DMS53 treated with DMSO at 0.1 percent for 48 hours (cell line): ENCODE results near the gene UBTD1.
"Not testable (repeated sequence)": the region's sequence is repeated elsewhere in the genome, so short reads cannot be mapped to it uniquely, and the experiment has no call there.

Experiments used
- DNase-seq: peaks from one replicate; lab custom pipeline; 2025; ENCODE audit not compliant: unreplicated experiment; lab: John Stamatoyannopoulos, UW

The UBTD1 gene

DNA sequence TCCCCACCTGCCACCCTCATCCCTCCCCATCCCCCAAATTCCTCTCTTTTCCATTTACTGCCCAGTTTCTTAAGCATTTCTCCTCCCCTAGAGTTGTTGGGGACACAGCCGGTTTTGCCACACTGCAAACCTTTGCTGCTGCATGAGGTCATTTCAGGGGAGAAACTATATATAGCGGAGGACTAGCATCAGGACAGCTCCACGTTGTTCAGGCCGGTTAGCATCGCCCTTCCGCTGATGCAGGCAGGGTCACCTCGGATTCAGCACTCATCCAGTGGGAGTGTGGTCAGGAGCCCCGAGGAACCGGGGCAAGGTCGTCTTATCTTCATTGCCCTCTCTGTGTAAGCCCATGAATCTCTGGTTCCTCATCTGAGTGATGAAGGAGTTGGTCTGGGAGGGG, 15.6 kb downstream of the UBTD1 start:
- no peak for DNase-seq

DNA sequence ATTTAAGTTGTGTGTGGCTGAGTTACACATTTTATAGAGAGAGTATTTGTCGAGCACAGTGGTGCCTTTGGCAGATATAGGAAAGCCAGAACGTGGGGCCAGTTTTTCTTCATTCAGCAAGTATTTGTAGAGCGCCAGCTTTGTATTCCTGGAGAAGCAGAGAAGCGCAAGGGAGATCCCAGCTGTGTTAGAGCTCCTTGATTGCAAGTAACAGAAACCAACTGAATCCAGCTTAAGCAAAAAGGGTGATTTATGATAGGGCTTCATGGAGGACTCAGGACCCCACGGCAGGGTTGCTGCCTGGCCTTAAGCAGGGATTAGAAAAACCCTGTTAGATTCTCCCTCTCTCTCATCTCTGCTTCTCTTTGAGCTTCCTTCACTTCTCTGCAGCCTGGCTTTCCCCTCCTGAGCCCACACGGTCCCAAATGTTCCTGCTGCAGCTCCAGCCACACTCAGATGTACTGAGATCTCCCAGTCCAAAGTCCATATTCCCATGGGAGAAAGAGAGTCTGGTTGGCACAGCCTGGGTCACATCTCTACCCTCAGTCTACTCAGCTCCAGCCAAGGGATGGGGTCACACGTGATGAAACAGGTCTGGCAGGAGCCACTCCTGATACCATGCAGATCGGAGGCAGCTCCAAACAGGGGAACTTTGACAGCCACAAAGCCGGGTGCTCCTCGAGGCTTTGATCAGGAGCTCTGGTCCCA, 16.7 kb downstream of the UBTD1 start:
- no peak for DNase-seq

DNA sequence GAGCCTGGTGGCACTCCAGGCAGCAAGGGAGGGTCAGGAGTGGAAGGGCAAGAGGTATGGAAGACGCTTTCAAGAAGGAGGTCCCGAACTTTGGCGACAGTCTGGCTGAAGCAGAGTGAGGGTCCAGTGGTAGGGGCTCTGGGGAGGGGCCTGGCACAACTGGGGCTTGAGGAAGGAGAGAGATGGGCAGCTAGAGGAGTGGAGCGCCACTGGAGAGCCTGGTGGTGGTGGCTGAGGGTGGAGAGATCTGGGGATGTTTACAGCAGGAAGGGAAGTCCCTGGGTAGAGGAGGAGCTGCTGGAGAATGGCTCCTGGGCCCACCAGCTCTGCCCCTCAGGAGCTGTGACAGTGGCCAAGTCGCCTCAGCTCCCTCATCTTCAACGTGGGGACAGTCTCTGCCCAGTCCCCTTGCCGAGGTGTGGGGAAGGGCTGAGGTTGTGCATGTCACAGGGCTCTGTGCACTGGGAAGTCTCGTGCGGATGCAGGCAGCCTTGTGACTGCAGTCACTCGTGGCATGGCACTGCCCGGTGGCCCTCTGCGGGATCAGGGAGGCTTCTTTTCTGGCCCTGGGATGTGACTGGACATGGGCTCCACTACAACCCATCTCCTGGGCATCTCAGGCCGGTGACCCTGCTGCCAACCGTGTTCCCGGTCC, 18.5 kb downstream of the UBTD1 start:
- DNase-seq: no peak

DNA sequence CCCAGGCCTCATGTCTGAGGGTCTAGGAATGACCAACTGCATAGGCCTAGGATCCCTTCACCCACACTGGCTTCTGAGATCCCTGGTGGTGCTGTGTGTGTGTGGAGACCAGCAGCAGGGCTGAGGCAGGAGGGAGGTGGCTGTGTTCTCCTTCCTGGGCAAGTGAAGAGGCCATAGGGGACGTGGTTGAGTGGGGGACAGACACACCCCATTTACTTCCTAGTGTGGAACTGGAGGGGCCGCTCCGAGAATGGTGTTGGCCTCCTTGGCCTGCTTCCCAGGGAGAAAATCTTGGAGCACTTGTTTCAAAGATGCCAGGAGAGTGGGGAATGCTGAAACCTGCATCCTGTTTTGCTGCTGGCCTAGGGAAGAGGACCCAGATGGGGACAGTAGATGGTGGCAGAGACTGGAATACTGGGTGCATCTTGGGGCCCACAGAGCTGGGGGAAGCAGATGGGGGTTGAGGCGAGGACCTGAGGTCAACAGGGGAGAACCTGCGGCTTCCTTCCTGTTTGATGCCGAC, 19.1 kb downstream of the UBTD1 start:
- no peak for DNase-seq

DNA sequence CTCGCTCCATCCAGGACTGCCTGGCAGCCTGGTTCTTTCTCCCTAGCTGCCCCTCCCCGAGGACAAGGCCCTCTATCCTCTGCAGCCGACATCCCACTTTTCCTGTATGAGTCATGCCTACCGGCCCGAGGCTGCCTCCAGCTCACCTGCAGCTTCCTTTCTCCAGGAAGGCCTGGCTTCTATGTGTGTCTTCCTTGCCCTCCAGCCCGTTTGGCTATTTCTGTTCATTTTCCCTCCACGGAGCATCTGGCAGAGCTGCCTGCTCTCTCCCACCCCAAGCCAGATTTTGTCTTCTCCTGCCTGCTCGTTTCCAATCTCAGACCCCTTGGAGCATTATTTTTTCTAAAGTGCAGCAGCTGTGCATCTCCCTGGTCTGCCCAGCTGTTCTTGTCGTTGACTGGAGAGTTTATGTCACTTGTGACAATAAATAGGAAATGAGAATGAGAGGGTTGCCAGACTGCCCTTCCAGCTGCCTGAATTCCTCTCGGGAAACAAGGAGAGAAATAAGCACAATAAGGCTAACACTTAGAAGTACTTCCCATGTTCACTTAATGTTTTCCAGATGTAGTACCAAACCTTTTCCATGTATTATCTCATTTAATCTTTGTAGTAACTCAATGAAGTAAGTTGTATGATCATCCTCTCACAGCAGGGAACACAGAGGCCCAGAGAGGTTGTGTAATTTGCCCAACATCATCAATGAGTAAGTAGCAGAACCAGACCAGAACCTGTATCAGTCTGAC, 19.7 kb downstream of the UBTD1 start:
- peak; percentile 96 for DNase-seq

DNA sequence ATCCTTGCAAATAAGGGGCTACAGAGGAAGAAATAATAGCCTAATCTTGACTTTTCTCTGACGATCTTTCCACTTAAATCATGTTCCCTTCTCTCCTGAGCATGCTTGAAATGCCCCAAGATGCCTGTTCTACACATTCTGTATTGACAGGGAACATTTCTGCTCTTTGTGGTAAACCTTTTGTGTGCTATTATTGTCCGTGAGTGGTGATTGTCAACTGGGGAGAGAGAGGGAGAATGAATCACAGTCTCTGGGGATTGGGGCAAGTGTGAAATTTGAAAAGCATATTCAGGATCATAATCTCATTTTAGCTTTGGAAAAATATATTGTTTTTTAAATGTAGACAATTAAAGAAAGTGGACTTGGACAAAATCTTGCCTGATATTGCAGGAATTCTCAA, 20.6 kb downstream of the UBTD1 start:
- no peak for DNase-seq

DNA sequence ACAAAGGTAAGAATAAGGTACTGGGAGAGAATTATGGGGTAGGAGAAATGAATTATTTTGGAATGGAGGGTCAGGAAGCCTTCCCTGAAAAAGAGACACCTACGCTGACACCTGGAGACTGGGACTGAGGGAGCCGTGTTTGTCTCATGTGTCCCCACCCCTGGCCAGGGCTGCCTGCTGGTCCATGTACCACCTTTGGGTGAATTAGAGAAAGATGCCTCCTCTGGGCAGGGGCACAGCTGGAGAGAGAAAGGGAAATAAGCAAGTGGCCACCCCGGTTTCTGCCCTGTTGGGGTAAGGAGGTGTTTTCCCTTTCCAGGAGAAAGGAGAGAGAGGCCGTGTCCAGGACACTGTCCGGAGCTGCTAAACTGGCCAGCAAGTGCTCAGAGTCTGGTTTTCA, 21.8 kb downstream of the UBTD1 start:
- DNase-seq: no peak

DNA sequence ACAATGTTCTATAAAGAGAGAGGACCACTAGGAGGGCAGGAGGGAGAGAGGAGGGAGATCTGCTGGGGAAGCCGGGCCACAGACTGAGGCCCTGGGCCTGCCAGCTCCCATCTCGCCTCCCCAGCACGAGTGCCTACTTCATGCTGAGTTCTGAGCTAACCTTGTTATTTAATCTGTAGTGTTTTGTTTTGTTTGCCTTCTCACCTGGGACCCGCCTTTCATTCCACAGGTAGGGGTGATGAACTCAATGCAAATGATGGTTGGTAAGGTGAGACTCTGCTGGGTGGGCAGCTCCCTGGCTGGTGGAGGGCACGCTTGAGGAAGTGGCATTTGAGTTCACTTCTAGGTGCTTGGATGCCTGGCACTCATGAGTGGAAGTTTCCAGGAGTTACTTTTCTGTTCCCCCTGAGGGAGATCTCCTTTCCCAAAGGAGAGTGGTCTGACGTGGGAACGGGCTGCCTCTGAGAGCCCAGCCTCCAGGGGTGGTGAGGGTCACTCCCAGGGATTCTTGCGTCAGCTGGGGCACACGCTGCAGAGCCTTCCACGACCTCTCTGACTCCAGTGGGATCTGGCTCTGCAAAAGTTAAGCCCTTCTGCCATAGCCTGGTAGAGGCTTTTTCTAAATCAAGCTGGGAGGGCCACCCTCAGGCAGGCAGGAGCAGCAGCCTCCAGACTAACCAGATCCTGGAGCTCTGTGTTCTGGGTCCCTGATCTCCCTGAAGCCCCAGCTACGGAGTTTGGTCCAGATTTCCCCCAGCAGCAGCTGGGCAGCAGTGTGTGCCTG, 22.4 kb downstream of the UBTD1 start:
- DNase-seq: no peak

DNA sequence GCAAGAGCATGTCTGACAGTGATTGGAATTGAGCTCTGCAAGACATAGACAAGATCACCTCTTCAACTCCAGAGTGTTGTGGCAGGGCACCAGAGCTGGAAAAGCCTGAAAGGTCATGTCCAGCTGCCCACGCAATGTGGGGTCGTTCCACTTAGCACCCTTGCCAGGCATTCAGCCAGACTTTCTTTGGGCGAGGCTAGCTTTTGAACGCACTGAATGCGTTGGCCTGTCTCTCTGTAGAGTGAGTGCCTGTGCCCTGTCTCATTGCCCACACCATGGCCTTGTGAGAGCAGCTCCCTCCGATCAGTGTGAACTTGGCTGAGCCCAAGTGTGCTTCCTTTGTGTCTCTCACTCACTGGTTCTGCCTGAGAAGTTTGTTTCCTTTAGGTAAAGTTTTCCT, 23.3 kb downstream of the UBTD1 start:
- DNase-seq: no peak

DNA sequence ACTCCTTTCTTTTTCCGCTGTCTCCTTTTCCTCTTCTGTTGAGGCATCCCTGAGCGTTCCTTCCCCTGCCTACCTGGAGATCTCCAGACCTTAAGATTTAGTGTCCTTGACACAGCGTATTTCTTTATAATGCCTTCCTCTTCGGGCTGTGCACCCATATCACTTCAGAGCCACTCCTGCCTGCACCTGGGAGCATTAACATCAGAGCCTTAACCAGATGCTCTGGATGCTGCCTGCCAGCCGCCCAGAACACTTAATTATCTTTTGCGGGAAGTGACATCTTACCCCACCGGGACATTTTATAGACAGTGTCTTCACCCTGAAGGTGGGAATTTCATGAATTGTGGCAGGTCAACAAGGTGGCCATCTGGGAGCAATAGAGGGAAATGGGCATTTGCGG, 24.2 kb downstream of the UBTD1 start:
- no peak for DNase-seq

DNA sequence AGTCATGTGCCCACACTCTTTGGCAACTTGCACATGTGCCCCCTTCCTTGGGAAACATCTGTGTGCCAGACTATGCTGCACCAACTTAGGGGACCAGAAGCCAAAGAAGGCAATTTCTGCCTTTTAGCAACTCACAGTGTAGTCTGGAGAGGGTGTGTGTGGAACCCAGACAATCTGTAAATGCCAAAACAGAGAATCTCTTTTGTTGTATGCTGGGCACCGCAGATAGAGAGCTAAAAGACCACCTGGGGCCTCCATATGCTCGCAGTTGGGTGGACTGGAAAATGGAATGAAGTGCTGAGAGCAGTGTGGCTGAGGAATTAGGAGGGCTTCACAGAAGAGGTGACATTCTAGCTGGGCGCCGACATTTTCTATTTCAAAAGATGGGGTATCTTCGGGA, 26.4 kb downstream of the UBTD1 start:
- no peak for DNase-seq

DNA sequence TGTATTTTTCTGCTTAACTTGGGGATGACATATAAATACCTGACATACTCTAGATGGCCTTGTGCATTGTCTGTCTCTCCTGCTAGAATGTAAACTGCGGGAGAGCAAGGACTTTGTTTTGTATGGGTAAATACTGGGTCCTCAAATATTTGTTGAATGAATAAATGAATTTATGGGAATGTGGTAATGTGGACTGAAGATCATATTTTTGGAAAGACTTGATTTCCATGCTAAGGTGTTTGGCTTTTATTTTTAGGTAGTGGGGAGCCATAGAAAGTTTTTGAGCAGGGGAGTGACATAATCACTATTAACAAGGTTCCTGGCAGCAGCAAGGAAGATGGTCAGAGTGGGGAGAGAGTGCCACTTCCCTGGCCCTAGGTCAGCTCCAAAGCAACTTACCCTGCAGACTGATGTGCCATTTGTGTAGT, 27.0 kb downstream of the UBTD1 start:
- no peak for DNase-seq

DNA sequence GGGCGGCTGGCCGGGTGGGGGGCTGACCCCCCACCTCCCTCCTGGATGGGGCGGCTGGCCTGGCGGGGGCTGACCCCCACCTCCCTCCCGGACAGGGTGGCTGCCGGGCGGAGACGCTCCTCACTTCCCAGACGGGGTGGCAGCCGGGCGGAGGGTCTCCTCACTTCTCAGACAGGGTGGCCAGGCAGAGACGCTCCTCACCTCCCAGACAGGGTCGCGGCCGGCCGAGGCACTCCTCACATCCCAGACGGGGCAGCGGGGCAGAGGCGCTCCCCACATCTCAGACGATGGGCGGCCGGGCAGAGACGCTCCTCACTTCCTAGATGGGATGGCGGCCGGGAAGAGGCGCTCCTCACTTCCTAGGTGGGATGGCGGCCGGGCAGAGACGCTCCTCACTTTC, 30.2 kb downstream of the UBTD1 start:
- DNase-seq: not testable (repeated sequence)

DNA sequence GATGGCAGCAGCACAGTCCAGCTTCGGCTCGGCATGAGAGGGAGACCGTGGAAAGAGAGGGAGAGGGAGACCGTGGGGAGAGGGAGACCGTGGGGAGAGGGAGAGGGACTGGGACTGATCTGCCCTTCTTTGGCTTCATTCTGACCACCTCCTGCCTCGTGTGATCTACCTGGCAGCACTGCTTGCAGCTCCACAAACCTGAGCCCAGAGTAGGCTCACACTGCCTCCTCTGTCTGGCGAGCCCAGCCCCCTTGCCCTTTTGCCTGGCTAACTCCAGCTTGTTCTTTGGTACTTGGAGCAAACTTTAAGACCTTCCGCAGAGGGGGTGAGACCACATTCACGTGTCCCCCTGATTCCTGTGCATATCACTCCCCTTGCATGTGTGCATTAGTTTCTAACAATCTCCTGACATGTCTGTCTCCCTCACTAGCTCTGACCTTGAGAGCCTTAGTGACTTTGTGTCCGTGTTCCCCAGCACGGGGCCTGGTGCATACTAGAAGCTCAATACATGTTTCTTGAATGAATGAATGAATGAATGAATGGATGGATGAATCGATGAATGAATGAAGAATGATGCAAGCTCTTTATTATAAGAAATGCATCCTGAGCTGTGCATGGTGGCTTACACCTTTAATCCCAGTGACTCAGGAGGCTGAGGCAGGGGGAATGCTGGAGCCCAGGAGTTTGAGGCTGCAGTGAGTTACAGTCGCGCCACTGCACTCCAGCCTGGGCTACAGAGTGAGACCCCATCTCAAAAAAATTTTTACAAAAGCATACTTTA, 31.2 kb downstream of the UBTD1 start:
- no peak for DNase-seq

DNA sequence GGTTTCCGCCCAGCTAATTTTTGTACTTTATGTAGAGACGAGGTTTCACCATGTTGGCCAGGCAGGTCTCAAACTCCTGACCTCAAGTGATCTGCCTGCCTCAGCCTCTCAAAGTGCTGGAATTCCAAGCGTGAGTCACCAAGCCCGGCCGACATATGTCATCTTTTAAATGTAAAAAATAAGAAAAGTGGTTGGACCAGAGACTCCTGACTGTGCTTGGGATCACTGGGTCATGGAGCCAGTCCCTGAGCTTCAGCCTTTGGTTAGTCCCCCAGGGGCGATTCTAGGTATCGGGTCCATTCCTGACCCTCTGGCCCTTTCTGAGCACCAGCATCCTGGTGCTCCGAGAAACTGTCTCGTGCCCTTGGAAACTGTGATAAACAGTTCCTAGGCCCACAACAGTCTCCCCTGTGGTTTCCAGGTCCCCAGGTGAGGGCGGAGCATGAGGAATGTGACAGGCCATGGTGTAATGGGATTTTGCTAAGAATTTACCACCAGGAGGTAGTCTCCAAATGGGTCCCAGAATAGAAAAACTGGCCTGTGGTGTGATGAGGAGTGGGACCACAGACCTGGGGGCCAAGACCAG, 32.8 kb downstream of the UBTD1 start:
- DNase-seq: no peak

DNA sequence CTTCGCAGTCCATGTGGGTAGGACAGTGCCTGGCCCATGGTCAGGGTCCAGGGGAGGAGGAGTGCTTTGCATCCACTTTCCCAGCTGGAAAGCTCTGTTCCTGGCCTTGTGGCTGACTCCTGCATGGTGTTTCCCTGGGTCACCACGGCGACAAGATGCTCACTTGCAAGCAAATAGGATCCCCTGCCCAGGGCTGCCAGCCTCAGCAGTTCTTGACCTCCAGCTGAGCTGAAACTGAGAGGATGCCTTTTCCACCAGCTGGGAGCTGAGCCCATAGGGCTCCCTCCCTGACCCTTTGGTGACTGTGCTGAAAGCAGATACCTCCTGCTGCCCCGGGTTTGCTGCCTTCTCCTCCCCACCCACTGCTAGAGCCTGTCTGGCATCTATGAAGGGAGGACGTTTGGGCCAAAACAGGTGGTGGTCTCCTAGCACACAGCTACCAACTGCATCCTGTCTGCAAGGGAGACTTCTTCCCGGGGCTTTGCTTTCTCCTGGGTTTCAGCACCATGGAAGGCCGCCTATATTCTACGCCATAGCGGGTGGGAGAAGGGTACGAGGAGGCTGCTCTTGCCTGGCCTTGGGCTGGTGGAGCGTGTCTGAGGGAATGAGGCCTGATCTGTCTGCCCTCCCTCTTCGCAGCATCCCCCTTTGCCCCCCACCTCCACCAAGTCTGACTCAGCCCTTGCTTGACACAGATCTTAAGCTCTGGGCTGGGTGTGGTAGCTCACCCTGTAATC, 34.4 kb downstream of the UBTD1 start:
- DNase-seq: no peak

DNA sequence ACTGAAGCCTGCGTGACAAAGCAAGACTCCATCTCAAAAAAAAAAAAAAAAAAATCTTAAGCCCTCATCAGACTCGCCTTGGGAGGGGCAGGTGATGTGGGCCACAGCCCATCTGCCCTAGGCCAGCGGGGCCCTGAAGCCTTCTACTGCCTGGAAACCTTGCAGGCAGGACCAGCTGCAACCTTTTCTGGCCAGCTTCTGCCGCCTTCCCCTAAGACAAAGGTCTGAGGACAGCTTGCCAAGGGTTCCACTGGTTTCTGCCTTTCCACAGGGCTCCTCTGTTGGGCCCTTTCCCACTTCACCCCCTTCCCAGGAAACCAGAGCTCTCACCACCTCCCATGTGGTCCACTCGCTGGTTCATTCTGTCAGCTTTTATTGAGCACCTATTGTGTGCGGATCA, 35.2 kb downstream of the UBTD1 start:
- no peak for DNase-seq

DNA sequence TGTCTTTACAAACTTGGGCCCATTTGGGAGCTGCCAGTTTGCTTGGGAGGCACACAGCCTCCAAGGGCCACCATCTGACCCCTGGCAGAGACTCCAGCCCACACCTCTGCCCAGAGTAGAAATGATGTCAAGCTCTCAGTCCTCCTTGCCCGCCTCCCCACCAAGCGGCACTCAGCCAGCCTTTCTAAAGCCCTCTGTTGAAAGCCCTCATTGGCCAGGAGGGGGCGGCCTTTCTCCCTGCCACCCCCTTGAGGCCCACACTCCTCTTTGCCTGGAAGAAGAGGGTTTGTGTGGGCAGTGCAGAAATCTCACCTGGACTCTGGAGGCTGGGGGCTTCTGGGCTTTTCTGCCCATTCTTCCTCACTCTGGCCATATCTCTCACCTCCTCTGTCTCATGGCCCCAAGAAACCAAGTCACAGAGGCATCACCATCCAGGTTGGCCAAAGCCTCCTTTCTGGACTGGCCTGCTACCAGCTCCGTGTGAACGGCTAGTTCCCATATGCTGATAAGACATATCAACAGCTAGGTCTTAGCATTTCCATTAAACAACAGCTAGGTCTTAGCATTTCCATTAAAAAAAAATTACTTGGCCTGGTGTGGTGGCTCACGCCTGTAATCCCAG, 36.1 kb downstream of the UBTD1 start:
- no peak for DNase-seq
